K562 (cell line): ENCODE results near the gene NDRG3. TPM values are rescaled to one million over a fixed set of nuclear protein-coding genes. Genes with fewer than 3 reads are reported as not detected.

ENCODE experiments used
- ADNP ChIP-seq: fragments of 200-800 bp; sonication (Bioruptor generic); IDR thresholded peaks from 2 replicates; pipeline ENCODE4 v1.6.1; 2016; ENCODE audit warnings: missing genetic modification characterization, missing compliant biosample characterization
- CXXC5 ChIP-seq: fragments of 250-450 bp; sonication (Bioruptor Pico); IDR thresholded peaks from 2 replicates; pipeline ENCODE4 v1.8.0; 2022; ENCODE audit warnings: inconsistent platforms, mild to moderate bottlenecking, moderate library complexity
- DNMT1 ChIP-seq: fragments of 450-650 bp; IDR thresholded peaks from 2 replicates; pipeline ENCODE4 v1.6.1; 2016; ENCODE audit warnings: antibody characterized with exemption, mild to moderate bottlenecking
- HDAC8 ChIP-seq: fragments of 450-650 bp; IDR thresholded peaks from 2 replicates; pipeline ENCODE4 v1.6.1; 2016; ENCODE audit warnings: mild to moderate bottlenecking, missing genetic modification characterization, moderate library complexity, missing compliant biosample characterization
- HMGN3 ChIP-seq: IDR thresholded peaks from 2 replicates; pipeline ENCODE4 v1.6.1; 2011; ENCODE audit warnings: borderline replicate concordance, low read depth, mild to moderate bottlenecking, mixed read lengths, low read length; ENCODE audit not compliant: insufficient read length; ENCODE audit errors: extremely low read depth
- KDM5B ChIP-seq: fragments of 200-600 bp; sonication (generic); IDR thresholded peaks from 2 replicates; pipeline ENCODE4 v1.6.1; 2012; ENCODE audit warnings: low read depth, mild to moderate bottlenecking, moderate library complexity, low read length, control low read depth, inconsistent platforms; ENCODE audit not compliant: insufficient replicate concordance
- NRF1 ChIP-seq, 2 experiments: fragments of 450-650 bp; IDR thresholded peaks in 1 of 2; conservative IDR thresholded peaks in 1 of 2; 2 replicates each; pipeline ENCODE4 v1.6.1; 2014; ENCODE audit warnings: mild to moderate bottlenecking in 2 of 2
- POLR2AphosphoS5 ChIP-seq: IDR thresholded peaks from 2 replicates; pipeline ENCODE4 v1.6.1; 2011; ENCODE audit warnings: mild to moderate bottlenecking, low read depth, low read length, moderate library complexity; ENCODE audit not compliant: control insufficient read depth, insufficient read depth
- SIX5 ChIP-seq, 2 experiments: IDR thresholded peaks; 2 replicates each; pipeline ENCODE4 v1.6.1; 2011; ENCODE audit warnings: low read length in 2 of 2, borderline replicate concordance in 1 of 2, low read depth in 1 of 2, mild to moderate bottlenecking in 1 of 2, moderate library complexity in 1 of 2; ENCODE audit not compliant: insufficient read depth in 1 of 2
- ZNF197 ChIP-seq: fragments of 200-800 bp; sonication (Bioruptor generic); IDR thresholded peaks from 2 replicates; pipeline ENCODE4 v1.6.1; 2016; ENCODE audit warnings: low read depth, missing genetic modification characterization, missing compliant biosample characterization
- ZNF3 ChIP-seq: fragments of 250-450 bp; sonication (Bioruptor Pico); IDR thresholded peaks from 2 replicates; pipeline ENCODE4 v1.5.0; 2021; ENCODE audit warnings: mild to moderate bottlenecking, moderate library complexity
- ZNF644 ChIP-seq: fragments of 200-800 bp; sonication (Bioruptor generic); IDR thresholded peaks from 2 replicates; pipeline ENCODE4 v1.6.1; 2016; ENCODE audit warnings: low read depth, missing genetic modification characterization, missing compliant biosample characterization
- ZNF766 ChIP-seq: fragments of 200-800 bp; sonication (Bioruptor generic); conservative IDR thresholded peaks from 2 replicates; pipeline ENCODE4 v1.6.1; 2016; ENCODE audit warnings: missing genetic modification characterization, missing compliant biosample characterization
- polyA plus RNA-seq, 8 experiments: library from polyadenylated mRNA; depleted of rRNA in 4 of 8; stranded (reverse) in 5 of 8; unstranded in 3 of 8; fragments of >200 nt; fragmentation: Nextera tagmentation in 2 of 8; fragmentation: Illumina TruSeq in 1 of 8; extraction: Ambion mirVana in 2 of 8; extraction: Trizol in 1 of 8; gene quantifications; 2 replicates each; pipeline versions ENCODE4 v1.2.1 to v1.2.3, GENCODE V29; 2011 to 2014; ENCODE audit warnings: inconsistent platforms in 1 of 8, missing spikeins in 1 of 8
- total RNA-seq, 7 experiments: library from RNA; depleted of rRNA in 6 of 7; stranded (reverse); fragments of >200 nt in 6 of 7; fragmentation: Illumina TruSeq in 2 of 7; extraction: Trizol in 2 of 7; gene quantifications; 2 replicates each; pipeline versions ENCODE4 v1.2.1 to v1.2.3, GENCODE V29; 2011 to 2021; ENCODE audit warnings: low replicate concordance in 1 of 7
- TF ChIP-seq, protein P1 (sequence below): fragments of 450-650 bp; IDR thresholded peaks from 2 replicates; pipeline ENCODE4 v1.7.1; 2018; ENCODE audit warnings: mild to moderate bottlenecking, low read depth; ENCODE audit not compliant: partially characterized antibody
- TF ChIP-seq, protein P2 (sequence below): IDR thresholded peaks from 2 replicates; pipeline ENCODE4 v1.6.1; 2011; ENCODE audit warnings: borderline replicate concordance, low read depth, mild to moderate bottlenecking, moderate library complexity, low read length; ENCODE audit not compliant: insufficient read depth, poor library complexity, severe bottlenecking
- TF ChIP-seq, protein P3 (sequence below): fragments of 200-800 bp; sonication (Bioruptor generic); IDR thresholded peaks from 2 replicates; pipeline ENCODE4 v1.6.1; 2017; ENCODE audit warnings: missing genetic modification characterization, missing compliant biosample characterization
- TF ChIP-seq, protein P4 (sequence below): fragments of 450-650 bp; IDR thresholded peaks from 2 replicates; pipeline ENCODE4 v1.6.1; 2014; ENCODE audit warnings: low read depth, mild to moderate bottlenecking, moderate library complexity, borderline replicate concordance

Gene NDRG3
- total and polyA plus RNA-seq, 9 of the 15 experiments (the other 6 are each of a cell fraction or from before 2014, with no cell fraction given): 14.6 to 39.4 (median 24.4) TPM

DNA sequence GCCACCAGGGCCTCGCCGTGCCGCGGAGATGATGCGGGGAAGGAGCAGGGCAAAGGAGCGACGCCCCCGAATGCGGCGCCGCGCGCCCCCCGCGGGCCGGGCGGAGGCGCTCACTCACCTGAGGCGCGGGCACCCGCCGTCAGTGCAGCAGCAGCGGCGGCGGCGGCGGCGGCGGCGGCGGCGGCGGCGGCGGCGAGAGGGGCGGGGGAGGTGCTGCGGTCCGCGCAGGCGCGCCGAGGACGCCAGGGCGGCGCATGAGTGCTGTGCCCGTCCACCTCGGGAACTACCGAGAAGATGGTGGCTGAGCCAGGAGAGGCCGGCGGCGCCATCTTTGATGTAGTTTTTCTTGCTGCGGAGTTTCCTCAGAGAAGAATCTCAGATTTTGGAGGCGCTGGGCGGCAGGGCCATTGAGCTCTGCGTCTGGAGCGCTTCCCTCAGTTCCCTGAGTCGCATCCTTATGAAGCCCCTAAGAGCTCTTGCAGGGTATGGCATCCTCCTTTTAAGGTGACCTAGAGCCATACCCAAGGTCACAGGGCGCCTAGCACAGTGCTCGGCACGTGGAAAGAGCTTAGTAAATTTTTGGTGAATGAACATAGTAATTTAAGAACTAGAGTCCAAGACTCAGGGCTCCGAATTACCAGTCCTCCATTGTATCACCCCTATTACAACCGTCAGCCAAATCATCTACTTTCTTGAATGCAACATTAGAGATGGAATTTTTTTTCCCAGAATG lies at the start of gene NDRG3 (continued):
- TF ChIP-seq POLR2AphosphoS5 (0 out of 2 replicates have a peak, but pooled peaks have one; percentile 30), ZNF644 (tag) (peak; percentile 35), KDM5B (peak; percentile 63), HDAC8 (tag) (no peak), ZNF766 (CRISPR knock-in tag) (peak; percentile 85), CXXC5 (CRISPR knock-in tag) (peak; percentile 100), NRF1 (conservative IDR thresholded peaks at IDR 0.05 in 1 of 2, IDR thresholded peaks at IDR 0.05 in 1 of 2) (peak; percentile 92 to 94), DNMT1 (no peak), ZNF197 (CRISPR knock-in tag) (peak; percentile 89; the same call in 1 of the 2 replicates), SIX5 (IDR thresholded peaks at IDR 0.05; ENCODE audit: borderline replicate concordance in 1 of 2, insufficient read depth in 1 of 2, low read depth in 1 of 2, low read length in 2 of 2) (peak; percentile 46 to 48; a peak in 2 of 4 replicates), ADNP (tag) (peak; percentile 51; the same call in 1 of the 2 replicates), ZNF3 (no peak), HMGN3 (peak; percentile 30)
- TF ChIP-seq, protein P1, sequence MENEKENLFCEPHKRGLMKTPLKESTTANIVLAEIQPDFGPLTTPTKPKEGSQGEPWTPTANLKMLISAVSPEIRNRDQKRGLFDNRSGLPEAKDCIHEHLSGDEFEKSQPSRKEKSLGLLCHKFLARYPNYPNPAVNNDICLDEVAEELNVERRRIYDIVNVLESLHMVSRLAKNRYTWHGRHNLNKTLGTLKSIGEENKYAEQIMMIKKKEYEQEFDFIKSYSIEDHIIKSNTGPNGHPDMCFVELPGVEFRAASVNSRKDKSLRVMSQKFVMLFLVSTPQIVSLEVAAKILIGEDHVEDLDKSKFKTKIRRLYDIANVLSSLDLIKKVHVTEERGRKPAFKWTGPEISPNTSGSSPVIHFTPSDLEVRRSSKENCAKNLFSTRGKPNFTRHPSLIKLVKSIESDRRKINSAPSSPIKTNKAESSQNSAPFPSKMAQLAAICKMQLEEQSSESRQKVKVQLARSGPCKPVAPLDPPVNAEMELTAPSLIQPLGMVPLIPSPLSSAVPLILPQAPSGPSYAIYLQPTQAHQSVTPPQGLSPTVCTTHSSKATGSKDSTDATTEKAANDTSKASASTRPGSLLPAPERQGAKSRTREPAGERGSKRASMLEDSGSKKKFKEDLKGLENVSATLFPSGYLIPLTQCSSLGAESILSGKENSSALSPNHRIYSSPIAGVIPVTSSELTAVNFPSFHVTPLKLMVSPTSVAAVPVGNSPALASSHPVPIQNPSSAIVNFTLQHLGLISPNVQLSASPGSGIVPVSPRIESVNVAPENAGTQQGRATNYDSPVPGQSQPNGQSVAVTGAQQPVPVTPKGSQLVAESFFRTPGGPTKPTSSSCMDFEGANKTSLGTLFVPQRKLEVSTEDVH: no peak
- TF ChIP-seq, protein P2, sequence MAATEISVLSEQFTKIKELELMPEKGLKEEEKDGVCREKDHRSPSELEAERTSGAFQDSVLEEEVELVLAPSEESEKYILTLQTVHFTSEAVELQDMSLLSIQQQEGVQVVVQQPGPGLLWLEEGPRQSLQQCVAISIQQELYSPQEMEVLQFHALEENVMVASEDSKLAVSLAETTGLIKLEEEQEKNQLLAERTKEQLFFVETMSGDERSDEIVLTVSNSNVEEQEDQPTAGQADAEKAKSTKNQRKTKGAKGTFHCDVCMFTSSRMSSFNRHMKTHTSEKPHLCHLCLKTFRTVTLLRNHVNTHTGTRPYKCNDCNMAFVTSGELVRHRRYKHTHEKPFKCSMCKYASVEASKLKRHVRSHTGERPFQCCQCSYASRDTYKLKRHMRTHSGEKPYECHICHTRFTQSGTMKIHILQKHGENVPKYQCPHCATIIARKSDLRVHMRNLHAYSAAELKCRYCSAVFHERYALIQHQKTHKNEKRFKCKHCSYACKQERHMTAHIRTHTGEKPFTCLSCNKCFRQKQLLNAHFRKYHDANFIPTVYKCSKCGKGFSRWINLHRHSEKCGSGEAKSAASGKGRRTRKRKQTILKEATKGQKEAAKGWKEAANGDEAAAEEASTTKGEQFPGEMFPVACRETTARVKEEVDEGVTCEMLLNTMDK: peak; percentile 53
- TF ChIP-seq, protein P3, sequence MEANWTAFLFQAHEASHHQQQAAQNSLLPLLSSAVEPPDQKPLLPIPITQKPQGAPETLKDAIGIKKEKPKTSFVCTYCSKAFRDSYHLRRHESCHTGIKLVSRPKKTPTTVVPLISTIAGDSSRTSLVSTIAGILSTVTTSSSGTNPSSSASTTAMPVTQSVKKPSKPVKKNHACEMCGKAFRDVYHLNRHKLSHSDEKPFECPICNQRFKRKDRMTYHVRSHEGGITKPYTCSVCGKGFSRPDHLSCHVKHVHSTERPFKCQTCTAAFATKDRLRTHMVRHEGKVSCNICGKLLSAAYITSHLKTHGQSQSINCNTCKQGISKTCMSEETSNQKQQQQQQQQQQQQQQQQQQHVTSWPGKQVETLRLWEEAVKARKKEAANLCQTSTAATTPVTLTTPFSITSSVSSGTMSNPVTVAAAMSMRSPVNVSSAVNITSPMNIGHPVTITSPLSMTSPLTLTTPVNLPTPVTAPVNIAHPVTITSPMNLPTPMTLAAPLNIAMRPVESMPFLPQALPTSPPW (CRISPR knock-in tag): peak; percentile 78
- TF ChIP-seq, protein P4, sequence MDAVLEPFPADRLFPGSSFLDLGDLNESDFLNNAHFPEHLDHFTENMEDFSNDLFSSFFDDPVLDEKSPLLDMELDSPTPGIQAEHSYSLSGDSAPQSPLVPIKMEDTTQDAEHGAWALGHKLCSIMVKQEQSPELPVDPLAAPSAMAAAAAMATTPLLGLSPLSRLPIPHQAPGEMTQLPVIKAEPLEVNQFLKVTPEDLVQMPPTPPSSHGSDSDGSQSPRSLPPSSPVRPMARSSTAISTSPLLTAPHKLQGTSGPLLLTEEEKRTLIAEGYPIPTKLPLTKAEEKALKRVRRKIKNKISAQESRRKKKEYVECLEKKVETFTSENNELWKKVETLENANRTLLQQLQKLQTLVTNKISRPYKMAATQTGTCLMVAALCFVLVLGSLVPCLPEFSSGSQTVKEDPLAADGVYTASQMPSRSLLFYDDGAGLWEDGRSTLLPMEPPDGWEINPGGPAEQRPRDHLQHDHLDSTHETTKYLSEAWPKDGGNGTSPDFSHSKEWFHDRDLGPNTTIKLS: peak; percentile 73; the same call in 1 of the 2 replicates
